Skin of body (tissue), 2 donors: ENCODE results near the gene HSPA4. TPM values are rescaled to one million over a fixed set of nuclear protein-coding genes. Genes with fewer than 3 reads are reported as not detected.
"Not testable (repeated sequence)": the region's sequence is repeated elsewhere in the genome, so short reads cannot be mapped to it uniquely, and the experiment has no call there.

Experiments
- DNase-seq: peaks from one replicate; lab custom pipeline; 2025; lab: John Stamatoyannopoulos, UW
- total RNA-seq: library from RNA; depleted of rRNA; stranded (reverse); fragments of >200 nt; gene quantifications from one replicate; pipeline ENCODE4 v1.2.3, GENCODE V29; 2014

The HSPA4 gene
- 58.9 TPM for total RNA-seq

DNA sequence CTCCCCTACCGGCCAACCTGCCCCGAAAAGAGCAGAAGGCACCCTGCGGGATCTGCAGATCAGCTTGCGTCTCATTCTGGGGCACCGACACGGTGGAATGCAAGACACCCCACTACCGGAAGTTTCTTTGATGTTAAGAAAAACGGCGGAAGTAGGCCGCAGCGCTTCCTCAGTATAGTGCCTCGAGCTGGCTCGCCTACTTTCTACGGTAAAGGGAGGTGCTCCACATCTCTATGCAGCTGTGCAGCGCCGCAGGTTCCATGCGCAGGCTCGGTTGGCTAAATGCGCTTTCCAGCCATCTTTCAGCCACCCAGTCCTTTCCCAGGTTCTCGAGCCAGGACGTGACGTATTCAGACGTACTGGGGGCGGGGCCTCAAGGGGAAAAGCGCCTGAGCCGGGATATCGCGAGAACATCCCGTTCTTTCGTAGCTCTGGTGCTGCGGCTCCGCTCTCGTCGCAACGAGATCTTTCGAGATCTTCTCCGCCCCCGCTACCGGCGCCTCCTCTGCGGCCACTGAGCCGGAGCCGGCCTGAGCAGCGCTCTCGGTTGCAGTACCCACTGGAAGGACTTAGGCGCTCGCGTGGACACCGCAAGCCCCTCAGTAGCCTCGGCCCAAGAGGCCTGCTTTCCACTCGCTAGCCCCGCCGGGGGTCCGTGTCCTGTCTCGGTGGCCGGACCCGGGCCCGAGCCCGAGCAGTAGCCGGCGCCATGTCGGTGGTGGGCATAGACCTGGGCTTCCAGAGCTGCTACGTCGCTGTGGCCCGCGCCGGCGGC lies at the start of gene HSPA4:
HSPA4 (plus strand) TSS at position 472 of the 775 bp plus-strand sequence; CDS start at position 710, 238 bp downstream.
- DNase-seq: peak; percentile 98

DNA sequence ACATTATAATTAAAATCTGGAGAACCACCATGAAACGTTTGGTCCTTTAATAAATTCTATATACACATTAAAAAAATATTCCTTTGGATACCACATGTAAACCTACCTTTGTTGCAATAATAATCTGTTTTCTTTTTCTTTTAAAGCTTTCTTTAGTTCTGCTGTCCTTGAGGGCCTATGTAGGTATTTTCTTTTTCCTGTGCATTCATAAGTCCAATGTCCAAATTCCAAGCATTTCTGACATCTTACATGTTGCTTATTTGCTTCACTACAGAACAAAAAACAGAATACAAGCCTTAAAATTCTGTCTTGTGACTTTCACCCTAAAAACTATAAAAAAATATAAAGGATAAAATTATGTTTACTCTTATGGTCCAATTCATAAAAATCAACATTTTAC lies 45.2 kb upstream of the HSPA4 start:
- DNase-seq: no peak

DNA sequence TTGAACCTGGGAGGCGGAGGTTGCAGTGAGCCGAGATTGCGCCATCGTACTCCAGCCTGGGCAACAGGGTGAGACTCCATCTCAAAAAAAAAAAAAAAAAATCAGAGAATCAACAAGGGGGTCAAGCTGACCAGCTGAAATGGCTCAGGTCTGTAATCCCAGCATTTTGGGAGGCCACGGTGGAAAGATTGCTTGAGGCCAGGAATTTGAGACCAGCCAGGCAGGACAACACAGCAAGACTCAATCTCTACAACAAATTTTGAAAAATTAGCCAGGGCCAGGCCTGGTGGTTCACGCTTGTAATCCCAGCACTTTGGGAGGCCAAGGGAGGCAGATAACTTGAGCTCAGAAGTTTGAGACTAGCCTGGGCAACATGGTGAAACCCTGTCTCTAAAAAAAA lies 43.4 kb upstream of the HSPA4 start:
- not testable (repeated sequence) for DNase-seq

DNA sequence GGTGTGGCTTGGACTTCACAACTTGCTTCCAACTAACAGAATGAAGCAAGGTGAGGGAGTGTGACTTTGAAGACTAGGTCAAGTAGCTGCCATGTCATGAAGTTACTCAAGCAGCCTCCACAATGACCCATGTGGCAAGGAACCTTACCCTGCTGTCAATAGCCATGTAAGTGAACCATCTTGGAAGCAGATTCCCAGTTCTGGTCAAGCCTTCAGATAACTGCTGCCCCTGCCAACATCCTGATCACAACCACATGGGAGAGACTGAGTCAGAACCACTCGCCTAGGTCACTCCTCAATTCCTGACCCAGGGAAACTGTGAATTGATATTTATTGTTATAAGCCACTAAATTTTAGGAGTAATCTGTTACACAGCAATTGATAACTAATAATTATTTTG lies 36.3 kb upstream of the HSPA4 start:
- DNase-seq: no peak

DNA sequence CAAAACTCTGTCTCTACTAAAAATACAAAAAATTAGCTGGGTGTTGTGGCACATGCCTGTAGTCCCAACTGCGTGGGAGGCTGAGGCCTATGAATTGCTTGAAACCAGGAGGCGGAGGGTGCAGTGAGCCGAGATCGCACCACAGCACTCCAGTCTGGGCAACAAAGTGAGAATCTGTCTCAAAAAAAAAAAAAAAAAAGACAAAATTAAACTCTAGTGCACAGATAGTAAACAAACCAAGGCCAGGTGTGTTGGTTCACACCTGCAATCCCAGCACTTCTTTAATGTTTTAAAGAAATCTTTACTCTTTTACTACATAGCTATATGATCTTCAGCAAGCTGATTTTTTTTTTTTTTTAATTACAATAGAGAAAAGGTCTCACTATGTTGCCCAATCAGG lies 33.8 kb upstream of the HSPA4 start:
- no peak for DNase-seq

DNA sequence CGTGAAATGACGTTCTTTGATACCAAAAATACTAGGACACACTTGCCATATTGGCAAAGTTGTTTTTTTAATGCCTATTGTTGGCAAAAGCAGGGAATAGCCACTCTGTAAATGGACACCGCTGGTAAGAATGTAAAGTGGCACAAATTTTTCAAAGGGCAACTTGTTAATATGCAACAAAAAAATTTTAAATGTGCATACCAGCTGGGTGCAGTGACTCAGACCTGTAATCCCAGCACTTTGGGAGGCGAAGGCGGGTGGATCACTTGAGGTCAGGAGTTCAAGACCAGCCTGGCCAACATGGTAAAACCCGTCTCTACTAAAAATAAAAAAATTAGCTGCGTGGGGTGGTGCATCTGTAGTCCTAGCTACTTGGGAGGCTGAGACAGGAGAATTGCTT lies 32.3 kb upstream of the HSPA4 start:
- not testable (repeated sequence) for DNase-seq

DNA sequence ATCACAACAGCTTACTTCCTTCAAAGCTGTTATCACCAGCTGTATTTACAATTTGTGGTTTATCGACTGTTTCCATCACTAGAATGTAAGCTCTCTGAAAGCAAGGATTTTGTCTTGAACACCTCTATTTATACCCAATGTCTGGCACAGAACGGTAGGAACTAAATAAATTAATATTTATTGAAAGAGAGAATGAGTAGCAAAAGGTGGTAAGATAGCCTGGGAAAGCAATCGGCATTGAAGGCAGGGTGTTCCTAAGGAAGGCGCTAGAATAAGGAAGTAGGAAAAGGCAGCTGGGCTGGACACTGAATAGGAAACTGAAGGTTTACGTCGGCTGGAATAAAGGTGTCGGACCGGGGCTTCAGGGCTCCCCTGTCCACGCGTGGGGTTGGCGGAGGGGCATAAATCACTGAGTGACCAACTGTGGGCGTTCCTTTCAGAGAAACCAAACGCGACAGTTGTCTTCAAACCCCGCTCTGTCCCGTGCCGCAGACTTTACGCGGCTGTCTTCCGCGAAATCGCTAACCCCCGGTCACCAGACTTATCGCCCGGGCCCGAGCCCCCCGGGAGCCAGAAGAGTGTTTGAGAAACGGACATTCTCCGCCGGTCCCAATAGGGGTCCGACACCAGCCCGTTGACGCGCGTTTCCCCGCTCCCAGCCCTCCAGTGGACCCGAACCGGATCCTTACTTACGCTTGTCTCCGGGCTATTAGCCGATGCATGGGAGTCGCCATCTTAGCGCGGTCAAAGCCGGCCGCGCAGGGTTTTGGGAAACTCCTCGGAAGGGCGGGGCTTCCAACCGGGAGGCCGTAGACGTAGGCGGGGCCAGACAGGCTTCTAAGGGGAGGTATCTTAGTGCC lies 25.8 kb upstream of the HSPA4 start, which contains the start of gene ZCCHC10:
ZCCHC10 (minus strand) TSS at position 746 of the 860 bp plus-strand sequence; CDS start at position 734, 12 bp downstream.
- peak; percentile 94 for DNase-seq

DNA sequence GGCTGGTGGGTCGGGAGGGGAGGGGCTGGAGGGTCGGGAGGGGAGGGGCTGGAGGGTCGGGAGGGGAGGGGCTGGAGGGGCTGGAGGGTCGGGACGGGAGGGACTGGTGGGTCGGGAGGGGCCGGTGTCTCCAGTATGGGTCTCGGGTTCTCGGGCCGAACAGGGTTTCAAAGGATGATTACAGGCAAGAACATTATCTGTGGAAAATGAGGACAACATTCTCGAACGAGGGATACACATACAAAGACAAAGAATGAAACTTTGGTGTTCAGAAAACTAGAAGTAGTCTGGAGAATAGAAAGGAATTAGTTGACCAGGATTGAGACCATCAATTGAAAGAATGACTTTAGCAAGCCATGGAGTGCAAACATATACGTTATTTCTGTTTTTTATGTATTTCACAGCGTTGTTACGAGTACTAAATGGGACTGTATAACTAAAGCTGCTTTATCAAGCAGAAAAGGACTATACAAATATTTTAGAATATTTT lies 25.1 kb upstream of the HSPA4 start:
- no peak for DNase-seq

DNA sequence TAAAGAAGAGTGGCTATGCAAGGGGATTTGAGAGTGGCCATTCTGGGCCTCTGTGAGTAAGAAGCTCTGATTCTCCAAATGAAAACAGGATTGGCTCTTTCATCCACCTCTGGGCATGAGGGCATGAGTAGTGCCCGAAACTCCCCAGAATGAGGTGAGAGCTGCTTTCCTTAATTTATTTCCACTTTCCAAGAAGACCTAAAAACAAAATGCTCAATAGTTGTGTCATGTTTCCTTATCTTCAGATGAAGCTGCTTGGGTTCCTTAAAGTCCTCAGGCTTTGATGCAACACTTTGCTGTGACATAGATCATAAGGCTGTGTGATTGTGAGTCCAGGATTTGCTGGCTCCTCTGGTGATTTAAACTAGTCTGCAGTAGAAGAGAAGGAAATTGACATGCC lies 22.4 kb upstream of the HSPA4 start:
- DNase-seq: no peak

DNA sequence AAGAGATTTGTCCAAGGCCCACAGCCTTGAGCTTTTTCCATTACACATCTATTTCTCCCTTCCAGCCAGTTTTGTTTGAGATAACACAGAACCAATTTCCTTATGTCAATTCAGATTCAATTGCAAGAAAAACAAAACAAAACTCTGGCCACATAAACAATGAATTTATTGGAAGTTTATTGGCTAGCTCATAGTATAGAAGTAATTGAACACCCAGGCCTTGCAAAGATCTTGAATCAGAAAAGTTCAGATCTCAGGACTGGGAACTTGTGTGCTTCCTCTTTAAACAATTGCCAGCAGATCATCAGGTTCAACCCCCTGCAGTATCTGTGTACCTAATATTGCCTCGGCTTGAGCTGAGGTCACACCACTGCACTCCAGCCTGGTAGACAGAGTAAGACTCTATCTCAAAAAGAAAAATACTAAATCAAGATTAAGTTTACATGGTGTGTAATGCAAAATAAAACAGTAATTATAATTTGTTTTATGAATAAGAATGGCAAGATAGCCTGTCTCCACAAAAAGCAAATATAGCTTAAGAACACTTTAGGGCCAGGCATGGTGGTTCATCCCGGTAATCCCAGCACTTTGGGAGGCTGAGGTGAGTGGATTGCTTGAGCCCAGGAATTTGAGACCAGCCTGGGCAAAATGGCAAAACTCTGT lies 21.3 kb upstream of the HSPA4 start:
- DNase-seq: no peak

DNA sequence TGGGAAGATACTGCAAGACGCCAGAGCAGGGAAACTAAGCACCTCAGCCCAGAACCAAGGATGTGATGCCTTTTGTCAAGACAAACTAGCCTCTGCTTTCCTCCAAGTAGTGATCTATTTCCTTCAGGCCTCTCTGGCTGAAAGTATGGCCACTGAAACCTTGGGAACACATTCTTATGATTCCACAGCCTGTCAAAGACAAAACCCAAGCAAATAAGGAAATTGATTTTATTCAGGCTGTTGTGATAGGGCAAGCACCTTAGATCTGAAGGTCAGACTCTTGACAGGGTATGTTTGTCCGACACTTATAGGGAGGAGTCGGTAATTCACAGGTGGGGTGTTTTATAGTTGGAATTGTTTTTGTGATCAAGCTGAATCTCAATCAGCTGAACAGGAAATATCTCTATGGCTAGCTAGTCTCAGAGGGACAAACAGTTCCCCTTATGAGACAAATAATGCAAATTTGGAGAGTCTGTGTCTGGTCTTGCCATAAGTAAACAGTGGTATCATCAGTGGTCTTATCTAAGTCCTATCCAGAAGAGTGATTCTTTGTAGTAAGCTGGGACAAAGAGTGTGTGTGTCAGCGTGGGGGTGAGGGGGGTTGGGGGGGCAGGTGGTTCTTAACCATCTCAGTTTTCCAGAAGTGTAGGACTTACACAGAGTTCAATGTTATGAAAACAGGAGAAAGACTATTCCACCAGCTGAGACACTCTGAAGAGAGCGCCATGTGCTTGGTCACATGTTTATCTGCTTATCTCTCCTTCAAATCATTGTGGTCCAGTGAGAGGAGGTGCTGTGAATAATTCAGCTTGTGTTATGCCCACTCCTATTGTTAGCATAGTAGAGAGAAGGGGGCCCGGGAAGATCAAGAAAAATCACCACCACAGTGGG lies 18.7 kb upstream of the HSPA4 start:
- DNase-seq: no peak

DNA sequence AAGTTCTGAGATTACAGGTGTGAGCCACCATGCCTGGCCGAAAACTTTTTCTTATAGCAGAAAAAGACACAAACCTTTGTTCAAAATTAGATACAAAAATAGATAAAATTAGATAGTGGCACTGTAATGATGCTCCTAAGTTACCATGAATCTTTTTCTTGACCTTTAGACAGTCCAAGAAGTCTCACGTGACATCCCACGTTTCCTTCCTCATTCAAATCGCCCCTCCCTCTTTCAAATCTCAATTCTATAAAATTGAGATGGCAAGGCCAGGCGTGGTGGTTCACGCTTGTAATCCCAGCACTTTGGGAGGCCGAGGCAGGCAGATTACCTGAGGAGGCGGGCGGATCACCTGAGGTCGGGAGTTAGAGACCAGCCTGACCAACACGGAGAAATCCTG lies 17.7 kb upstream of the HSPA4 start:
- DNase-seq: no peak

DNA sequence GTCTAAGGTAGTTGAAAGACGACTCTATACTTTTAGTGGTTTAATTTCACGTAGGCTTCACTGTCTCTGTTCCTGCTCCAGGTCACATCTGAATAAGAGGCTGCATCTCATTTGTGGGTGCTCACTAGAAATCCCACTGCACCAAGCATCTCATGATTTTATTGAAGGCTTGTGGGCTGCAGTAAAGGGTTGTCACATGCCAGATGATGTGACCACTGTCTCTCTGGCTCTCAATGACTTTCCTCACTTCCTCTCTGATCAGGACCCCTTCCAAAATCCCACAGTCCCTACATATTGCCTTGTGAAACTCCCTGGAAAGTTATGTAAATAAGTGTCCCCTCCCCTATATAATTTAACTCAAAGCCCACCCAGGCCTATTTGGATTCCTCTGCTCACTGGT lies 16.6 kb upstream of the HSPA4 start:
- no peak for DNase-seq

DNA sequence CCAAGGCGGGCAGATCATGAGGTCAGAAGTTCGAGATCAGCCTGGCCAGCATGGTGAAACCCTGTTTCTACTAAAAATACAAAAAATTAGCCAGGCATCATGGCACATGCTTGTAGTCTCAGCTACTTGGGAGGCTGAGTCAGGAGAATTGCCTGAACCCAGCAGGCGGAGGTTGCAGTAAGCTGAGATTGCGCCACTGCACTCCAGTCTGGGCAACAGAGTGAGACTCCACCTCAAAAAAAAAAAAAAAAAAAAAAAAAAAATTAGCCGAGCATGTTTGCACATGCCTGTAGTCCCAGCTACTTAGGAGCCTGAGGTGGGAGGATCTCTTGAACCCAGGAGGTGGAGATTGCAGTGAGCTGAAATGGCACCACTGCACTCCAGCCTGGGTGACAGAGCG lies 15.1 kb upstream of the HSPA4 start:
- not testable (repeated sequence) for DNase-seq

DNA sequence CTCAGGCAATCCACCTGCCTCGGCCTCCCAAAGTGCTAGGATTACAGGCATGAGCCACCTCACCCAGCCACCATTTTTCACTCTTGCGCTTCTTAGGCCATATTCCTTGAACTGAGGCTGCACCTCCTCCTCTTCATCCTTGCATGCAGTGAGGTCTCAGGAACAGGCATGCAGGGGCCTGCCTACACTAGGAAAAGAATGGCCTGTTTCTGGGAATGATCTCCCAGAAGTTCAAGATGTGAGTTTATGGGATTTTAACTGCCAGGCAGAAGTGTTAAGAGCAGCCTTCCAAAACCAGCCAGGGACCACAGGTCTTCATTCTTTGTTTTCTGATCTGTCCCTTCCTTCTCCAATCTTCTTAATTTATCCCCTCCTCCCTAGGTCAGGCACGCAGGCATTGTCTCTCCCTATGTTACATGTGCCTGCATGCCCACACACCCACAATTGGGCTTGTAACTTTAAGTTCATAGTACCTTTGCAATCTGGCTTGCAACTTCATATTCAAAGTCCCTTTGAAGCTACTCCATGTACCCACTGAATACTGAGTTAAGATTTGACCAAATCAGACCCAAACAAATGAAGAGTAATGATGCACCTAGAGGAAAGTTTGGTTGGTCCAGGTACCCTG lies 10.5 kb upstream of the HSPA4 start:
- no peak for DNase-seq

DNA sequence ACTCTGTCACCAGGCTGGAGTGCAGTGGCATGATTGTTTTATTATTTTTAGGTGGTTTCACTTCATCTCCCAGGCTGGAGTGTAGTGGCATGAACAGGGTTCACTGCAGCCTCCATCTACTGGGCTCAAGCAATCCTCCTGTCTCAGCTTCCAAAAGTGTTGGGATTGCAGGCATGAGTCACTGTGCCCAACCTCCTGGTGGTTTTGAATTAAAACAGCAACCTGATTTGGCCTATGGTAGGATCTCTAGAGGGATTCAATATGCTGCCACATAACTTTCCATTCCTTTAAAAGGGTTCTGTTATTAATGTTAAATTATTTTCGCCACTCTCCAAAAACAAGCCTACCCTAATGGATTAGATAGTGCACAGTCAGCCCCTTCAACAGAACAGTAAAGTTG lies 9.9 kb upstream of the HSPA4 start:
- no peak for DNase-seq

DNA sequence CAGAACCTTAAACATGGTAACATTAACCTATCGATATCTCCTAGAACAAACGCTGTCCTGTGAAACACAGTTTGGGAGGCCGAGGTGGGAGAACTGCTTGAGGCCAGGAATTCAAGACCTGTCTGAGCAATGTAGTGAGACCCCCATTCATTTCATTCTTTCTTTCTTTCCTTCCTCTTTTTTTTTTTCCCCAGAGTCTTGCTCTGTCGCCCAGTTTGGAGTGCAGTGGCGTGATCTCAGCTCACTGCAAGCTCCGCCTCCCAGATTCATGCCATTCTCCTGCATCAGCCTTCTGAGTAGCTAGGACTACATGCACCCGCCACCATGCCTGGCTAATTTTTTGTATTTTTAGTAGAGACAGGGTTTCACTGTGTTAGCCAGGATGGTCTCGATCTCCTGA lies 5.3 kb upstream of the HSPA4 start:
- DNase-seq: not testable (repeated sequence)

DNA sequence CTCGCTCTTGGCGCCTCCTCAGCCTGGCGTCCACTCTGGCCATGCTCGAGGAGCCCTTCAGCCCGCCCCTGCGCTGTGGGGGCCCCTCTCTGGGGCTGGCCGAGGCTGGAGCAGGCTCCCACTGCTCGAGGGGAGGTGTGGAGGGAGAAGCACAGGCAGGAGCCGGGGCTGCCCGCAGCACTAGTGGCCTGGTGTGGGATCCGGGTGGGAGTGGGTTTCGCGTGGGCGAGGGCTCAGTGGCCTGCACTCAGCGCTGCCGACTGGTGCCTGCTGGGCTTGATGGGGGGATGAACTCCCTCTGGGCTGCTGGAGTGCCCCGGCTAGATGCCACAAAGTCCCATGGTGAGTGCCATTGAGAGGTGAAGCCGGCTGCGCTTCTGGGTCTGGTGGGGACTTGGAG lies 4.4 kb upstream of the HSPA4 start:
- DNase-seq: no peak

DNA sequence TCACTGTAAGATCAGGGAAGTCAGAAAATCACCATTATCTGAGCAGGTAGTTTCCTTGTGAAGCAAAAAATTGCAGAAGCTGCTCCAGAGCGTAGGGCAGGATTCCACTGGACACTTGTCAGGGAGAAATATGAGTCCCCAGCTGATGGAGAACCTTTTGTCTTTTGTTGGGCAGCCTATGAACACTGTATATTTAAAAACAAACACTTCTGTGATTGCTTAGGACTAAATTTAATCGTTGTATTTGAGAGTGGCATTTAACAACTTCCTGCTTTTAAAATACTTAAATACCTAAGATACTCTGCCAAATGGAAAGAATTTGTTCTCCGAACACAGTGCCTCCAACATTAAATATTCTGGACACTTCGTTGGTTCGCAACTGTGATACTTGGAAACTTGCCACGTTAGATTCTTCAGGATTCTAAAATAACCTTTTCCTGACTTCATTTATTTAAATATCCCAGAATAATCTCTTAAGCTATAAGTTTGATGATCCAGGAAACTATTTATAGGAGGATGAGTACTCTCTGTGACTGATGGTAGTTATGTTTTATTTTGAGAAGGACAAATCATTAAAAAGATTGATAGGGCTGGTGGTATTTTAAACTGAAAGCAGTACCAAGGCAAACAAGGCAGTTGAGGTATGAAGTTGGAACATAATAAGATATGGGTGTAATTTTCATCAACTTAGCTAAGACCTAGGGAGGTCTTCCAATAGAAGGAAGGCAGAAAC lies 2.7 kb upstream of the HSPA4 start:
- DNase-seq: no peak

DNA sequence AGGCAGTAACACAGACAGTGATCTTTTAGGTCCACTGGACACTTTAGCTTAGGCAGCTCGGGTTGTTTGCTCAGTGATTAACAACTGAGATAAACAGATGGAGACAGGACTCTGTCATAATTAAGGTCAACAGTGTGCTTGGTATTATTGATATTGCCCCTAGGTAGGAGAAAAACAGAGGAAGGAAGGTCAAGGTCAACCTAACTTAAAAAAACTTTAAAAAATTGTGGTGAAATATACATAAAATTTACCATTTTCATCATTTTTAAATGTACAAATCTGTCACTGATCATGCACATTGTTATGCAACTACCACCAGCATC lies 2.1 kb upstream of the HSPA4 start:
- DNase-seq: no peak
